Endothelial cell of umbilical vein (primary cell): ENCODE results near the gene CHD6. TPM values are rescaled to one million over a fixed set of nuclear protein-coding genes. Genes with fewer than 3 reads are reported as not detected.

Experiments used
- BruUV-seq: library from RNA; stranded (reverse); fragments of 400-500 nt; replicated peaks from 2 replicates; lab custom pipeline; 2021; lab: Mats Ljungman, UMichigan
- CTCF ChIA-PET: fragments of 300-600, 350-600 bp; sonication (Branson Sonifier 250); formaldehyde crosslinking; loops from one replicate; lab custom pipeline; 2021; ENCODE audit warnings: antibody characterized with exemption, inconsistent platforms; lab: Charles Lee
- POLR2A ChIA-PET: fragments of 300-600, 350-600 bp; sonication (Branson Sonifier 250); formaldehyde crosslinking; loops from one replicate; lab custom pipeline; 2021; ENCODE audit warnings: antibody characterized with exemption, inconsistent platforms; lab: Charles Lee
- DNase-seq: peaks from one replicate; pipeline ENCODE4 v3.0.0-alpha.2; 2011; ENCODE audit warnings: low read depth, low spot score
- FAIRE-seq: peaks from 2 replicates; lab custom pipeline; 2011; peaks lifted over from hg19 to GRCh38; lab: Jason Lieb, UNC
- H2AFZ ChIP-seq: 2 replicates; pipeline ENCODE4 v1.6.0; 2012; ENCODE audit warnings: low read depth, low read length, control low read depth, inconsistent platforms
- H3K27ac ChIP-seq: 2 replicates; pipeline ENCODE4 v1.5.1; 2011; ENCODE audit warnings: low read depth, mild to moderate bottlenecking, control low read depth, low read length, moderate library complexity; ENCODE audit not compliant: insufficient read depth
- H3K27me3 ChIP-seq, 2 experiments: 2 replicates each; pipeline versions ENCODE4 v1.6.0 to v1.6.1; 2011; ENCODE audit warnings: low read length in 2 of 2, mixed read lengths in 1 of 2; ENCODE audit not compliant: control insufficient read depth in 2 of 2, insufficient read depth in 2 of 2
- H3K36me3 ChIP-seq, 2 experiments: 2 replicates in 1 of 2; 3 replicates in 1 of 2; pipeline ENCODE4 v1.5.1; 2011; ENCODE audit warnings: low read length in 2 of 2, mild to moderate bottlenecking in 1 of 2, moderate library complexity in 1 of 2; ENCODE audit not compliant: control insufficient read depth in 2 of 2, insufficient read depth in 2 of 2; ENCODE audit errors: extremely low read depth in 1 of 2
- H3K4me1 ChIP-seq: 3 replicates; pipeline ENCODE4 v1.5.1; 2011; ENCODE audit warnings: mild to moderate bottlenecking, low read length; ENCODE audit not compliant: control insufficient read depth, insufficient read depth; ENCODE audit errors: extremely low read depth
- H3K4me2 ChIP-seq: 2 replicates; pipeline ENCODE4 v1.6.1; 2011; ENCODE audit warnings: low read length, control low read depth, mixed read lengths; ENCODE audit not compliant: insufficient read depth
- H3K4me3 ChIP-seq, 3 experiments: fragments of 200-600 bp in 1 of 3; sonication (generic), shearing (Covaris generic) in 1 of 3; replicated peaks in 1 of 3; 2 replicates each; pipeline ENCODE4 v1.5.1; 2011 to 2016; ENCODE audit warnings: control low read depth in 3 of 3, low read length in 3 of 3, mild to moderate bottlenecking in 2 of 3, inconsistent platforms in 1 of 3, low read depth in 1 of 3, moderate library complexity in 1 of 3; ENCODE audit not compliant: insufficient read depth in 1 of 3
- H3K79me2 ChIP-seq: 2 replicates; pipeline ENCODE4 v1.6.0; 2012; ENCODE audit warnings: low read length, inconsistent platforms; ENCODE audit not compliant: control insufficient read depth, insufficient read depth
- H3K9ac ChIP-seq: replicated peaks from 2 replicates; pipeline ENCODE3; 2011; ENCODE audit warnings: low read length, control low read depth; ENCODE audit not compliant: insufficient read depth; ENCODE audit errors: extremely low read depth
- H3K9me1 ChIP-seq: replicated peaks from 3 replicates; pipeline ENCODE4 v1.6.0; 2011; ENCODE audit warnings: mild to moderate bottlenecking, low read length; ENCODE audit not compliant: control insufficient read depth, insufficient read depth; ENCODE audit errors: extremely low read depth
- H3K9me3 ChIP-seq: replicated peaks from 2 replicates; pipeline ENCODE4 v1.5.1; 2012; ENCODE audit warnings: low read length, inconsistent platforms; ENCODE audit not compliant: control insufficient read depth, insufficient read depth
- H4K20me1 ChIP-seq: replicated peaks from 2 replicates; pipeline ENCODE3; 2011; ENCODE audit warnings: mild to moderate bottlenecking, low read length; ENCODE audit not compliant: control insufficient read depth, insufficient read depth; ENCODE audit errors: extremely low read depth
- CTCF ChIP-seq, 2 donors: IDR thresholded peaks; 1 replicate in 1 of 2; 2 replicates in 1 of 2; pipeline ENCODE4 v1.5.1; 2011; ENCODE audit warnings: low read length in 2 of 2, mild to moderate bottlenecking in 2 of 2, moderate library complexity in 2 of 2, control low read depth in 1 of 2, inconsistent platforms in 1 of 2, low read depth in 1 of 2; ENCODE audit not compliant: insufficient read depth in 1 of 2; ENCODE audit errors: extremely low read depth in 1 of 2
- EZH2 ChIP-seq: IDR thresholded peaks from 2 replicates; pipeline ENCODE4 v1.6.1; 2012; ENCODE audit warnings: borderline replicate concordance, low read depth, mild to moderate bottlenecking, moderate library complexity, low read length, inconsistent platforms; ENCODE audit not compliant: severe bottlenecking
- FOS ChIP-seq: IDR thresholded peaks from 2 replicates; pipeline ENCODE4 v1.6.1; 2011; ENCODE audit warnings: mild to moderate bottlenecking, low read length, moderate library complexity, borderline replicate concordance; ENCODE audit not compliant: insufficient read depth
- GATA2 ChIP-seq: IDR thresholded peaks from 2 replicates; pipeline ENCODE4 v1.7.0; 2011; ENCODE audit warnings: low read depth, mild to moderate bottlenecking, moderate library complexity, mixed read lengths, low read length; ENCODE audit not compliant: insufficient read length, insufficient read depth
- JUN ChIP-seq: IDR thresholded peaks from 2 replicates; pipeline ENCODE4 v1.6.1; 2011; ENCODE audit warnings: borderline replicate concordance, low read depth; ENCODE audit not compliant: insufficient read length, insufficient read depth
- MAX ChIP-seq: IDR thresholded peaks from 2 replicates; pipeline ENCODE4 v1.6.1; 2011; ENCODE audit not compliant: insufficient read depth, insufficient read length
- MYC ChIP-seq: IDR thresholded peaks from one replicate; pipeline ENCODE4 v1.6.1; 2011; ENCODE audit warnings: mild to moderate bottlenecking, low read depth, low read length
- POLR2A ChIP-seq: IDR thresholded peaks from 2 replicates; pipeline ENCODE4 v1.6.1; 2012; ENCODE audit warnings: low read depth, mild to moderate bottlenecking, control low read depth, low read length
- POLR2AphosphoS5 ChIP-seq: IDR thresholded peaks from 2 replicates; pipeline ENCODE4 v1.6.1; 2012; ENCODE audit warnings: low read depth, mild to moderate bottlenecking, control low read depth, low read length, moderate library complexity; ENCODE audit not compliant: insufficient read depth
- dilution Hi-C: fragments of 300-500 bp; cut with MboI; formaldehyde crosslinking; loops from one replicate; pipeline ENCODE4 v1.15.0; 2019; ENCODE audit warnings: low sequenced_read_pairs; ENCODE audit not compliant: extremely low pct_ligation_motif_present
- intact Hi-C: fragments of 100-400 bp; cut with micrococcal nuclease; formaldehyde crosslinking; loops from one replicate; pipeline ENCODE4 v1.10.0; 2022
- polyA plus RNA-seq, 4 experiments: library from polyadenylated mRNA; depleted of rRNA in 3 of 4; stranded (reverse) in 3 of 4; unstranded in 1 of 4; fragments of >200 nt; gene quantifications; 2 replicates each; pipeline versions ENCODE4 v1.2.1 to v1.2.3, GENCODE V29; 2011 to 2012; ENCODE audit warnings: missing spikeins in 1 of 4
- total RNA-seq: library from RNA; stranded (reverse); gene quantifications from 2 replicates; pipeline ENCODE4 v1.2.3, GENCODE V29; 2021

The CHD6 gene
- total and polyA plus RNA-seq, 2 donors (not counting 3 experiments of a cell fraction or from before 2014, with no cell fraction given) = 7.2 to 33.7 TPM

- Histone ChIP-seq H3K79me2 (peaks cover 3% of the 10 kb centered on the region), H3K4me3 (no peak overlapping the region), H3K9ac (no peak overlapping the region), H3K27me3 (no peaks in the 10 kb centered on the region), H3K27ac (no peak overlapping the region), H3K4me1 (no peaks in the 10 kb centered on the region), H3K4me2 (no peak overlapping the region), H4K20me1 (peaks cover 6% of the 10 kb centered on the region), H3K36me3 (no peaks in the 10 kb centered on the region), H2AFZ (no peak overlapping the region), H3K9me1 (no peaks in the 10 kb centered on the region), H3K9me3 (no peaks in the 10 kb centered on the region)
- TF ChIP-seq MAX = no peak
- TF ChIP-seq FOS = no peak
- no peak for TF ChIP-seq MYC
- TF ChIP-seq CTCF (IDR thresholded peaks at IDR 0.05; ENCODE audit: extremely low read depth in 1 of 2, insufficient read depth in 1 of 2, low read depth in 1 of 2, low read length in 2 of 2) = no peak
- no peak for TF ChIP-seq GATA2
- no peak for TF ChIP-seq EZH2
- TF ChIP-seq POLR2A = no peak
- no peak for TF ChIP-seq POLR2AphosphoS5
- no peak for TF ChIP-seq JUN
- ChIA-PET POLR2A (no interaction called here), CTCF (no interaction called here)
- intact Hi-C loops (loop anchor here (10.0 kb wide), 1 partner anchor 58 kb away; no protein-coding TSS in a partner anchor), dilution Hi-C loops (no loop called here)
- BruUV-seq = no TSS peak
- FAIRE-seq = no peak
- no peak for DNase-seq
These were observed 65.7 kb downstream of the CHD6 start for GRCh38 chr20:41552295-41553068.
